ENCODE results near the gene NAAA. TPM values are rescaled to one million over a fixed set of nuclear protein-coding genes. Genes with fewer than 3 reads are reported as not detected.

The NAAA gene
- total RNA-seq, 1 donor from 2014 or later, result 8.9 TPM

Other genes with a start within 250 kb of the NAAA start
- 46.0 and 57.8 TPM in 2 replicates for gene USO1, start 216.4 kb downstream of the NAAA start, total RNA-seq
- not detected in 2 replicates for gene PPEF2, start 38.6 kb downstream of the NAAA start, total RNA-seq
- gene SDAD1, start 49.9 kb upstream of the NAAA start, total RNA-seq, result 24.2 and 35.5 TPM in 2 replicates
- gene CXCL9, start 66.5 kb upstream of the NAAA start, total RNA-seq, result not detected in 2 replicates
- gene CXCL10, start 82.5 kb upstream of the NAAA start, total RNA-seq, result 0.29 TPM in 1 of 2 replicates, not detected in the other
- gene CXCL11, start 95.1 kb upstream of the NAAA start, total RNA-seq, result 0.06 and 0.22 TPM in 2 replicates
- not detected in 2 replicates for gene ART3, start 133.7 kb upstream of the NAAA start, total RNA-seq
- gene NUP54, start 207.4 kb upstream of the NAAA start, total RNA-seq, result 31.5 and 56.6 TPM in 2 replicates

All from epithelial cell of proximal tubule (primary cell).